A673 (cell line): Measurements from ENCODE around the gene SOWAHB.

Source experiments
- EZH2 ChIP-seq: fragments of 200-600 bp; sonication (generic); IDR thresholded peaks from 2 replicates; pipeline ENCODE4 v1.6.1; 2017; ENCODE audit warnings: borderline replicate concordance, low read depth, mild to moderate bottlenecking, mixed read lengths, antibody characterized with exemption, low read length; ENCODE audit not compliant: poor library complexity, severe bottlenecking
- TF ChIP-seq, protein P1 (sequence below): fragments of 300-800, 200-600 bp; sonication (generic); conservative IDR thresholded peaks from 2 replicates; pipeline ENCODE4 v1.5.1; 2017; ENCODE audit warnings: low read depth, mild to moderate bottlenecking, antibody characterized with exemption, low read length, moderate library complexity, mixed read lengths

DNA sequence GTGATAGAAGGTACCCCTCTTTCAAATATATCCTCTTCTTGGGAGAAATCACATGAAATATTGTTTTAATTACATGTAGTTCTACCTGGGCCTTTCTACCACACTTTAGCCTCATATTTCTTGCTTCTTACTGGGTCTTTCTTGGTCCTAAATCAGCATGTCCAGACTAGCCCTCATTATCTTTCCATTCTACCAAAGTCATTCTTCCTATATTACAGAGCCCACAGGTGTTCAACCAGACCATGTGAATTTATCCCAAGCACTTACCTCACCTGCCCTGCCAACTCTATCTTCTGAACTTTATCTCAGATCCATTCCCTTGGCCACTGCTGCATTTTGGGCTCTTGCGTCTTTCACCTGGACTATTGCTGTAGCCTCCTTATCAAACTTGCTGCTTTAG, 11.8 kb upstream of the SOWAHB start:
- TF ChIP-seq, protein P1, sequence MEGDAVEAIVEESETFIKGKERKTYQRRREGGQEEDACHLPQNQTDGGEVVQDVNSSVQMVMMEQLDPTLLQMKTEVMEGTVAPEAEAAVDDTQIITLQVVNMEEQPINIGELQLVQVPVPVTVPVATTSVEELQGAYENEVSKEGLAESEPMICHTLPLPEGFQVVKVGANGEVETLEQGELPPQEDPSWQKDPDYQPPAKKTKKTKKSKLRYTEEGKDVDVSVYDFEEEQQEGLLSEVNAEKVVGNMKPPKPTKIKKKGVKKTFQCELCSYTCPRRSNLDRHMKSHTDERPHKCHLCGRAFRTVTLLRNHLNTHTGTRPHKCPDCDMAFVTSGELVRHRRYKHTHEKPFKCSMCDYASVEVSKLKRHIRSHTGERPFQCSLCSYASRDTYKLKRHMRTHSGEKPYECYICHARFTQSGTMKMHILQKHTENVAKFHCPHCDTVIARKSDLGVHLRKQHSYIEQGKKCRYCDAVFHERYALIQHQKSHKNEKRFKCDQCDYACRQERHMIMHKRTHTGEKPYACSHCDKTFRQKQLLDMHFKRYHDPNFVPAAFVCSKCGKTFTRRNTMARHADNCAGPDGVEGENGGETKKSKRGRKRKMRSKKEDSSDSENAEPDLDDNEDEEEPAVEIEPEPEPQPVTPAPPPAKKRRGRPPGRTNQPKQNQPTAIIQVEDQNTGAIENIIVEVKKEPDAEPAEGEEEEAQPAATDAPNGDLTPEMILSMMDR = no peak
- no peak for TF ChIP-seq EZH2
